ENCODE measurements around the gene PLEKHG4B. TPM values are rescaled to one million over a fixed set of nuclear protein-coding genes. Genes with fewer than 3 reads are reported as not detected.

PLEKHG4B gene
- total RNA-seq, 2 experiments from 2014 or later: not detected

GRCh38 chr5:141761-142160, 49.8 kb downstream of the PLEKHG4B start:
- no peak overlapping the region for H3K27ac Mint-ChIP-seq
- POLR2A ChIA-PET: no interaction called here
- H3K9me3 Mint-ChIP-seq: peaks cover under 1% of the 10 kb centered on the region
- H3K4me1 Mint-ChIP-seq (ENCODE audit: low read depth): no peaks in the 10 kb centered on the region
- ATAC-seq (no peak), DNase-seq (no peak)
- intact Hi-C loops (cut with micrococcal nuclease): no loop called here
- H3K36me3 Mint-ChIP-seq (ENCODE audit: low read depth): no peaks in the 10 kb centered on the region
- CTCF ChIA-PET: no interaction called here
- no peaks in the 10 kb centered on the region for H3K27me3 Mint-ChIP-seq
- TF ChIP-seq CTCF (IDR thresholded peaks at IDR 0.05): no peak
- no peak overlapping the region for H3K4me3 Mint-ChIP-seq

GRCh38 chr5:142246-142810, 50.4 kb downstream of the PLEKHG4B start:
- POLR2A ChIA-PET: no interaction called here
- no peak overlapping the region for H3K4me3 Mint-ChIP-seq
- H3K36me3 Mint-ChIP-seq (ENCODE audit: low read depth): peaks cover 1% of the 10 kb centered on the region
- intact Hi-C loops (cut with micrococcal nuclease): no loop called here
- DNase-seq (no peak), ATAC-seq (no peak)
- CTCF ChIA-PET: no interaction called here
- peaks cover 4% of the 10 kb centered on the region for H3K9me3 Mint-ChIP-seq
- no peak for TF ChIP-seq CTCF (IDR thresholded peaks at IDR 0.05)
- H3K27ac Mint-ChIP-seq: no peak overlapping the region
- H3K4me1 Mint-ChIP-seq (ENCODE audit: low read depth): no peaks in the 10 kb centered on the region
- no peaks in the 10 kb centered on the region for H3K27me3 Mint-ChIP-seq

- Mint-ChIP-seq H3K4me1 (ENCODE audit: low read depth) (no peaks in the 10 kb centered on the region), H3K27me3 (no peaks in the 10 kb centered on the region), H3K27ac (no peak overlapping the region), H3K36me3 (ENCODE audit: low read depth) (peaks cover 3% of the 10 kb centered on the region), H3K4me3 (no peak overlapping the region), H3K9me3 (peaks cover 11% of the 10 kb centered on the region)
- TF ChIP-seq CTCF (IDR thresholded peaks at IDR 0.05): no peak
- ChIA-PET CTCF (no interaction called here), POLR2A (no interaction called here)
- DNase-seq: no peak
- intact Hi-C loops (cut with micrococcal nuclease): no loop called here
- no peak for ATAC-seq
Observed at GRCh38 chr5:143041-143440, 51.1 kb downstream of the PLEKHG4B start.

GRCh38 chr5:144941-145340, 53.0 kb downstream of the PLEKHG4B start:
- DNase-seq (no peak), ATAC-seq (no peak)
- ChIA-PET CTCF (interaction anchor here (1.2 kb wide), 1 partner anchor 12 kb away, joined by 3 read pairs; no protein-coding TSS in a partner anchor), POLR2A (no interaction called here)
- H3K27ac Mint-ChIP-seq: no peak overlapping the region
- H3K9me3 Mint-ChIP-seq: peaks cover 11% of the 10 kb centered on the region
- no peaks in the 10 kb centered on the region for H3K4me1 Mint-ChIP-seq (ENCODE audit: low read depth)
- TF ChIP-seq CTCF (IDR thresholded peaks at IDR 0.05): no peak
- H3K27me3 Mint-ChIP-seq: no peaks in the 10 kb centered on the region
- intact Hi-C loops (cut with micrococcal nuclease): no loop called here
- no peak overlapping the region for H3K4me3 Mint-ChIP-seq
- peaks cover 3% of the 10 kb centered on the region for H3K36me3 Mint-ChIP-seq (ENCODE audit: low read depth)

- ChIA-PET CTCF (interaction anchor here (1.2 kb wide), 1 partner anchor 13 kb away, joined by 3 read pairs; no protein-coding TSS in a partner anchor), POLR2A (no interaction called here)
- no peaks in the 10 kb centered on the region for H3K4me1 Mint-ChIP-seq (ENCODE audit: low read depth)
Observed at GRCh38 chr5:145585-146323, 53.8 kb downstream of the PLEKHG4B start.

More at GRCh38 chr5:145585-146323, 53.8 kb downstream of the PLEKHG4B start:
- TF ChIP-seq CTCF (IDR thresholded peaks at IDR 0.05): no peak
- H3K27ac Mint-ChIP-seq: no peak overlapping the region
- no peak for DNase-seq
- ATAC-seq: no peak
- peaks cover 3% of the 10 kb centered on the region for H3K36me3 Mint-ChIP-seq (ENCODE audit: low read depth)
- no peaks in the 10 kb centered on the region for H3K27me3 Mint-ChIP-seq
- no peak overlapping the region for H3K4me3 Mint-ChIP-seq
- intact Hi-C loops (cut with micrococcal nuclease): no loop called here
- peaks cover 11% of the 10 kb centered on the region for H3K9me3 Mint-ChIP-seq

Data from activated CD8-positive, alpha-beta T cell treated with anti-CD3 and anti-CD28 coated beads for 36 hours (primary cell).